CD4-positive, alpha-beta memory T cell (primary cell): Measurements from ENCODE around the gene ZNF346. TPM values are rescaled to one million over a fixed set of nuclear protein-coding genes. Genes with fewer than 3 reads are reported as not detected.

ENCODE experiments used
- CTCF ChIA-PET: fragments of 350-600 bp; sonication (Branson Sonifier 250); formaldehyde crosslinking; loops from one replicate; lab custom pipeline; 2021; ENCODE audit warnings: inconsistent platforms; ENCODE audit not compliant: partially characterized antibody; lab: Charles Lee
- POLR2A ChIA-PET: fragments of 350-600 bp; sonication (Branson Sonifier 250); formaldehyde crosslinking; loops from one replicate; lab custom pipeline; 2021; ENCODE audit not compliant: partially characterized antibody; lab: Charles Lee
- DNase-seq, 5 donors: peaks; one replicate each; pipeline versions ENCODE4 v3.0.0 to v3.0.0-alpha.2; 2020 to 2022; ENCODE audit warnings: mixed read lengths in 1 of 5
- H3K27ac ChIP-seq: one replicate; pipeline ENCODE4 v1.7.0; 2013; ENCODE audit warnings: low read depth, low read length
- H3K27me3 ChIP-seq: 2 replicates; pipeline ENCODE4 v1.7.0; 2013; ENCODE audit warnings: mild to moderate bottlenecking, low read length, moderate library complexity; ENCODE audit not compliant: insufficient read depth
- H3K36me3 ChIP-seq: 2 replicates; pipeline ENCODE4 v1.7.0; 2013; ENCODE audit warnings: mild to moderate bottlenecking, low read length, moderate library complexity; ENCODE audit not compliant: insufficient read depth
- H3K4me1 ChIP-seq: 2 replicates; pipeline ENCODE4 v1.7.0; 2013; ENCODE audit warnings: mild to moderate bottlenecking, low read length, moderate library complexity; ENCODE audit not compliant: insufficient read depth
- H3K4me3 ChIP-seq, 2 donors: one replicate each; pipeline ENCODE4 v1.7.0; 2013; ENCODE audit warnings: low read length in 2 of 2, mild to moderate bottlenecking in 1 of 2
- H3K9me3 ChIP-seq, 2 donors: one replicate each; pipeline ENCODE4 v1.7.0; 2013; ENCODE audit warnings: low read length in 2 of 2, control low read depth in 1 of 2; ENCODE audit not compliant: control insufficient read depth in 1 of 2
- H3K27ac Mint-ChIP-seq, 7 donors: one replicate each; pipeline ENCODE4 v1.8.0; 2020 to 2021; ENCODE audit warnings: mixed read lengths in 7 of 7, mild to moderate bottlenecking in 6 of 7, inconsistent platforms in 3 of 7, moderate library complexity in 3 of 7
- H3K27me3 Mint-ChIP-seq, 2 donors: one replicate each; pipeline ENCODE4 v1.8.0; 2020 to 2021; ENCODE audit warnings: mixed read lengths in 2 of 2
- H3K36me3 Mint-ChIP-seq, 2 donors: one replicate each; pipeline ENCODE4 v1.8.0; 2020 to 2021; ENCODE audit warnings: mixed read lengths in 2 of 2, inconsistent platforms in 1 of 2, mild to moderate bottlenecking in 1 of 2
- H3K4me1 Mint-ChIP-seq, 4 donors: one replicate each; pipeline ENCODE4 v1.8.0; 2020 to 2021; ENCODE audit warnings: mixed read lengths in 4 of 4, mild to moderate bottlenecking in 1 of 4
- H3K4me3 Mint-ChIP-seq, 8 donors: one replicate each; pipeline ENCODE4 v1.8.0; 2020 to 2021; ENCODE audit warnings: mixed read lengths in 8 of 8, mild to moderate bottlenecking in 7 of 8, moderate library complexity in 6 of 8, inconsistent platforms in 3 of 8
- H3K9me3 Mint-ChIP-seq, 8 donors: one replicate each; pipeline ENCODE4 v1.8.0; 2020 to 2021; ENCODE audit warnings: mixed read lengths in 8 of 8, mild to moderate bottlenecking in 5 of 8, inconsistent platforms in 3 of 8, moderate library complexity in 1 of 8
- intact Hi-C: fragments of 100-400 bp; cut with micrococcal nuclease; formaldehyde crosslinking; loops from one replicate; pipeline ENCODE4 v1.15.1; 2023
- polyA plus RNA-seq, 2 donors: library from polyadenylated mRNA; unstranded; fragments of 300-500 nt; fragmentation: Illumina TruSeq; gene quantifications; one replicate each; pipeline ENCODE4 v1.2.3, GENCODE V29; 2021
- total RNA-seq, 2 experiments: library from RNA; stranded (reverse); gene quantifications; one replicate each; pipeline ENCODE4 v1.2.3, GENCODE V29; 2021

ZNF346 gene
- total and polyA plus RNA-seq, 4 experiments from 2014 or later = 7.3 to 29.1 (median 21.4) TPM

DNA sequence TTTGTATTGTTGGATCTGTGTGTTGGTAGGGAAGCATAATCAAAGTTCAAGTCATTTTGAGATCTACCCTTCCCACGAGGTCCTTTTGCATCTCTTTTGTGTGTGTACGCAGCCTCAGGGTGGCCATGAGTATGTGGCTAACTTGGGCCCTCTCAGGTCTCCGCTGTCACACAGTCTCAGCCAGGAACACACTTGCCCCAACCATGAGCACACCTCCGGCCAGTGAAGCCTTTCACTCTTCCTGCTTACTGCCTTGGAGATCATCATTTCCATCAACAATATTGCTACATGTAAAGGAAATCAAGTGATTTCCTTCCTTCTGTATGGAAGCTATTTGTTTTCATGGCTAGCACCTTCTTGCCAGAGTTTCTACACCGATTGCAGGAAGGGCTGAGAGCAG, 13.9 kb downstream of the ZNF346 start:
- Histone ChIP-seq H3K27me3 (no peaks in the 10 kb centered on the region), H3K4me3 (no peak overlapping the region), H3K4me1 (no peaks in the 10 kb centered on the region), H3K27ac (no peak overlapping the region), H3K36me3 (peaks cover 13% of the 10 kb centered on the region), H3K9me3 (no peaks in the 10 kb centered on the region)
- Mint-ChIP-seq H3K27ac (no peak overlapping the region), H3K4me3 (no peak overlapping the region), H3K27me3 (no peaks in the 10 kb centered on the region), H3K36me3 (peaks cover 22 to 36% of the 10 kb centered on the region in 2 donors), H3K4me1 (peaks cover 12 to 27% (median 16%) of the 10 kb centered on the region in 4 donors), H3K9me3 (peaks cover 0 to 3% (median 3%) of the 10 kb centered on the region in 8 donors)
- DNase-seq = no peak
- ChIA-PET CTCF (no interaction called here), POLR2A (no interaction called here)
- intact Hi-C loops = no loop called here

DNA sequence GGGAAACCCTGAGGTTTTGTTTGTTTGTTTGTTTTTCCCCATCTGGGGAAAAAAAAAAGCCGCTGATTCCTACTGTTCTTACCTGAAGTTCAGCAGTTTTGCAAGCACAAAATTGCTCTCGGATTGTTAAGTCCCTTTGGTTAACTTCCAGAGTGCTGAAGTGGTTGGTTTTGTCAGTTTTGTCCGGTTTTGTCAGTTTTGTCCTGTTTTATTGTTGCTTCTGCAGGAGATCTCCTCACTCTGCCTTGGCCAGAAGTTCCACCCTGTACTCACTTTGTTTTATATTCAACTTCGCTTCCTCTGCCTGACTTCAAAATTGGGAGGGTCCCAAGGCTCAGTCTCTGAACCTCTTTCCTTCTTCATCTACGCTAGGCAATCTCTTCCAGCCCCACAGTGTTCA, 14.4 kb downstream of the ZNF346 start:
- CTCF ChIA-PET = no interaction called here
- H3K9me3 ChIP-seq = no peaks in the 10 kb centered on the region
- H3K36me3 Mint-ChIP-seq = peaks cover 22 to 38% of the 10 kb centered on the region in 2 donors
- no peak overlapping the region for H3K27ac Mint-ChIP-seq
- H3K4me1 ChIP-seq = no peaks in the 10 kb centered on the region
- H3K27ac ChIP-seq = no peak overlapping the region
- intact Hi-C loops = no loop called here
- peaks cover 18% of the 10 kb centered on the region for H3K36me3 ChIP-seq
- H3K4me3 Mint-ChIP-seq = no peak overlapping the region
- peaks cover 9 to 24% (median 13%) of the 10 kb centered on the region in 4 donors for H3K4me1 Mint-ChIP-seq
- no peaks in the 10 kb centered on the region for H3K27me3 ChIP-seq
- POLR2A ChIA-PET = no interaction called here
- no peaks in the 10 kb centered on the region for H3K27me3 Mint-ChIP-seq
- no peak for DNase-seq
- no peak overlapping the region for H3K4me3 ChIP-seq
- H3K9me3 Mint-ChIP-seq = no peaks in the 10 kb centered on the region

DNA sequence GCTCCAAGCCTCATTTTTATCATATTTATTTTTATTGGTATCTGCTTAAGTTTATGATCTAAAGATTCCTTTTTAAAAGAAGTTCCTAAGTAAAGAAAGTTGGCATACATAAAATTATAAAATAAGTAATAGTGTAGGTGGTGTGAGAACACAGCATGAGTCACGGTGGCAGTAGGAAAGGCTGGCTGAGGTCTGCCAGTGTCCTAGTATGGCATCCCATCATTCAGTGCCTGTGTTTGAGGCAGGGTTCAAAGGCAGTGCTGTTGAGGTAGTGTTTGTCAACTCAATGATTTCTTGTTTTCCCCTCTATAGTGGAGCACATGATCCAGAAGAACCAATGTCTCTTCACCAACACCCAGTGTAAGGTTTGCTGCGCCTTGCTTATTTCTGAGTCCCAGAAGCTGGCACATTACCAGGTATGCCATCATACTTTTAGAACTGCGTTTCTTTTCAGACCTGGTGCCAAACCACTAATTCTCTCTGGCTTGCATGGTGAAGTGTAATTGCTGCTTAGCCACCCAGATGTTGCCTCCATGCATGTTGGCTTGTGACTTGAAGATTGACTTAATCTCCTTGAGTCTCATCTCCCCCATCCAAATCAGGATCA, 18.4 kb downstream of the ZNF346 start:
- ChIA-PET POLR2A (no interaction called here), CTCF (no interaction called here)
- Mint-ChIP-seq H3K27me3 (no peaks in the 10 kb centered on the region), H3K27ac (peak overlapping the region in 1 of 7 donors; percentile 37), H3K9me3 (no peaks in the 10 kb centered on the region), H3K36me3 (peaks cover 16 to 48% of the 10 kb centered on the region in 2 donors), H3K4me3 (no peak overlapping the region), H3K4me1 (peaks cover 7 to 10% (median 7%) of the 10 kb centered on the region in 4 donors)
- Histone ChIP-seq H3K27me3 (no peaks in the 10 kb centered on the region), H3K4me3 (no peak overlapping the region), H3K9me3 (no peaks in the 10 kb centered on the region), H3K27ac (no peak overlapping the region), H3K4me1 (no peaks in the 10 kb centered on the region), H3K36me3 (peaks cover 37% of the 10 kb centered on the region)
- intact Hi-C loops = no loop called here
- no peak for DNase-seq

DNA sequence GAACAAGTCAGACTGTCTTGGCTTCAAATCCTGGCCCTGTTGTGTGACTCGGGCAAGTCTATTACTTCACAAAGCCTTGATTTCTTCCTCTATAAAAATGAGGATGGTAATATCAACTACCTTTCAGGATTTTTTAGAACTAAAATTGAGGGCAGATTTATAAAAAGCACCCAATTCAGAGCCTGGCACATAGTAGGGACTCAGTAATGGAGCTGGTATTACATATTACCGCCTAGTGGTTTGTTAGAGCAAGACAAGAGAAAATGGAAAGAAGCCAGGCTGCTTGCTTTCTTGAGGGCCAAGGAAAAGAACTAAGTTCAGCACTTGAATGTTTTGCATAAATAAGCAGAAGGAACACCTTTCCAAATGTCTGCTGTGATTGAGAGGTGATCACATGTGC, 19.4 kb downstream of the ZNF346 start:
- Histone ChIP-seq H3K9me3 (no peaks in the 10 kb centered on the region), H3K27ac (no peak overlapping the region), H3K36me3 (peaks cover 37% of the 10 kb centered on the region), H3K4me3 (no peak overlapping the region), H3K4me1 (no peaks in the 10 kb centered on the region), H3K27me3 (no peaks in the 10 kb centered on the region)
- POLR2A ChIA-PET = no interaction called here
- H3K36me3 Mint-ChIP-seq = peaks cover 17 to 46% of the 10 kb centered on the region in 2 donors
- peak overlapping the region in 1 of 7 donors; percentile 26 for H3K27ac Mint-ChIP-seq
- H3K4me3 Mint-ChIP-seq = no peak overlapping the region
- H3K9me3 Mint-ChIP-seq = no peaks in the 10 kb centered on the region
- peaks cover 0 to 3% (median 0%) of the 10 kb centered on the region in 4 donors for H3K4me1 Mint-ChIP-seq
- CTCF ChIA-PET = no interaction called here
- H3K27me3 Mint-ChIP-seq = no peaks in the 10 kb centered on the region
- DNase-seq = no peak
- intact Hi-C loops = no loop called here

DNA sequence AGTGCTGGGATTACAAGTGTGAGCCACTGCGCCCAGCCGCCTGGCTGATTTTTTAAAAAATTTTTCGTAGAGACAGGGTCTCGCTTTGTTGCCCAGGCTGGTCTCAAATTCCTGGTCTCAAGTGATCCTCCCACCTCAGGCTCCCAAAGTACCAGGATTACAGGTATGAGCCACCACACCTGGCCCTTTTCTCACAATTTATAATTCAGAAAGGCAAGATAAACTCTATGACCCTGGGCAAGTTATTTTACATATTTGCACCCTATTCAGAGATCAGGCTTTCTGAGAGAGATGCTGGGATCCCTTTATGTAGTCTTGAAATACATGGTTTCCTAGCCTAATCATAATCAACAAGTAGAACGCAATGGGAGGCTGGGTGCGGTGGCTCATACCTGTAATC, 20.6 kb downstream of the ZNF346 start:
- Histone ChIP-seq H3K36me3 (peaks cover 37% of the 10 kb centered on the region), H3K4me1 (no peaks in the 10 kb centered on the region), H3K27ac (no peak overlapping the region), H3K4me3 (no peak overlapping the region), H3K27me3 (no peaks in the 10 kb centered on the region), H3K9me3 (no peaks in the 10 kb centered on the region)
- H3K27ac Mint-ChIP-seq = no peak overlapping the region
- H3K4me1 Mint-ChIP-seq = peaks cover 0 to 3% (median 0%) of the 10 kb centered on the region in 4 donors
- H3K9me3 Mint-ChIP-seq = no peaks in the 10 kb centered on the region
- no peak overlapping the region for H3K4me3 Mint-ChIP-seq
- CTCF ChIA-PET = no interaction called here
- intact Hi-C loops = no loop called here
- peaks cover 21 to 51% of the 10 kb centered on the region in 2 donors for H3K36me3 Mint-ChIP-seq
- no peaks in the 10 kb centered on the region for H3K27me3 Mint-ChIP-seq
- DNase-seq = no peak
- POLR2A ChIA-PET = no interaction called here

GRCh38 chr5:177043958-177044357, 21.5 kb downstream of the ZNF346 start:
- no peak overlapping the region for H3K27ac ChIP-seq
- peak overlapping the region in 1 of 7 donors; percentile 38 for H3K27ac Mint-ChIP-seq
- ChIA-PET CTCF (interaction anchor here (1.0 to 1.2 kb wide), 2 partner anchors 19 to 386 kb away, joined by 3 read pairs; no protein-coding TSS in a partner anchor), POLR2A (no interaction called here)
- H3K9me3 ChIP-seq = no peaks in the 10 kb centered on the region
- H3K27me3 Mint-ChIP-seq = no peaks in the 10 kb centered on the region
- no peaks in the 10 kb centered on the region for H3K9me3 Mint-ChIP-seq
- DNase-seq = no peak
- H3K36me3 Mint-ChIP-seq = peaks cover 21 to 56% of the 10 kb centered on the region in 2 donors
- H3K4me3 ChIP-seq = no peak overlapping the region
- peaks cover 37% of the 10 kb centered on the region for H3K36me3 ChIP-seq
- H3K27me3 ChIP-seq = no peaks in the 10 kb centered on the region
- intact Hi-C loops = no loop called here
- no peak overlapping the region for H3K4me3 Mint-ChIP-seq
- no peaks in the 10 kb centered on the region for H3K4me1 ChIP-seq
- H3K4me1 Mint-ChIP-seq = peaks cover 0 to 3% (median 0%) of the 10 kb centered on the region in 4 donors

GRCh38 chr5:177044641-177045040, 22.1 kb downstream of the ZNF346 start:
- ChIA-PET CTCF (interaction anchor here (1.2 kb wide), 1 partner anchor 386 kb away, joined by 3 read pairs; no protein-coding TSS in a partner anchor), POLR2A (no interaction called here)
- DNase-seq = no peak
- Histone ChIP-seq H3K4me1 (no peaks in the 10 kb centered on the region), H3K36me3 (peaks cover 31% of the 10 kb centered on the region), H3K27me3 (no peaks in the 10 kb centered on the region), H3K4me3 (no peak overlapping the region), H3K9me3 (no peaks in the 10 kb centered on the region), H3K27ac (no peak overlapping the region)
- intact Hi-C loops = no loop called here
- Mint-ChIP-seq H3K27ac (peak overlapping the region in 2 of 7 donors; percentile 3 to 25), H3K27me3 (no peaks in the 10 kb centered on the region), H3K4me1 (peaks cover 0 to 3% (median 0%) of the 10 kb centered on the region in 4 donors), H3K36me3 (peaks cover 21 to 57% of the 10 kb centered on the region in 2 donors), H3K4me3 (no peak overlapping the region), H3K9me3 (no peaks in the 10 kb centered on the region)
